Stimulated activated CD4-positive, alpha-beta T cell treated with anti-CD3 and anti-CD28 coated beads, Interleukin-1b, Interleukin-23, amount 100 ng/mL, for 48 hours (primary cell): Measurements from ENCODE around the gene EVPL.
A peak's percentile ranks its signal among the peaks of the same experiment; 100 is the strongest.
"Not testable (repeated sequence)": the region's sequence is repeated elsewhere in the genome, so short reads cannot be mapped to it uniquely, and the experiment has no call there.

Experiments used
- DNase-seq: peaks from one replicate; pipeline ENCODE4 v3.0.0-alpha.2; 2020

Gene EVPL

GRCh38 chr17:75995385-75995925 is 31.7 kb downstream of the EVPL start:
- no peak for DNase-seq

- DNase-seq: no peak
Observed at GRCh38 chr17:75994802-75995370, 32.2 kb downstream of the EVPL start.

- no peak for DNase-seq
Observed at GRCh38 chr17:75991396-75991795, 35.7 kb downstream of the EVPL start.

DNA sequence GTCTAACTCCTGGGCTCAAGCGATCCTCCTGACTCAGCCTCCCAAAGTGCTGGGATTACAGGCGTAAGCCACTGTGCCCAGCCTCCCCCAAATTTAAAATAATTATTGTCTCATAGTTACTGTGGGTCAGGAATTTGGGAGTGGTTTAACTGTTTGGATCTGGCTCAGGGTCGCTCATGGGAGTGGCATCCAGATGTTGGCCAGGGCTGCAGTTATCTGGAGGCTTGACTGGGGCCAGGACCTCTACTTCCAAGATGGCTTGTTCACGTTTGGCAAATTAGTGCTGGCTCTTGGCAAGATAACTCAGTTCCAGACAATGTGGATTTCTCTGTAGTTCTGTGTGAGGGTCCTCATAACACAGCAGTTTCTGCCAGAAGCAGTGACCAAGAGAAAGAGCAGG is 40.1 kb downstream of the EVPL start:
- no peak for DNase-seq

DNA sequence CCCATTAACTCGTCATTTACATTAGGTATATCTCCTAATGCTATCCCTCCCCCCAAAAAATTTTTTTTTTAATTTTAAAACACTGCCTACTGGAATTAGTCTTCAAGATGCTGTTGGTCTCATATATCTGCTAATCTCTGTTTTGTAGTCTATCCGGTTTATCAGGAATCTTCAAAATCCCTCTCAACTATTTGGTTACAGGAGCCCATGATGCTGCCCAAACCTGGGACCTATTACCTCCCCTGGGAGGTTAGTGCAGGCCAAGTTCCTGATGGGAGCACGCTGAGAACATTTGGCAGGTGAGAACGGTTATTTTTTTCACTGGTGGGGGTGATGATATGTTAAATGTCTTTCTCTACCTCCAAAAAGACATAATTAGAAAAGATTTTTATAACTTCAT is 41.1 kb downstream of the EVPL start:
- DNase-seq: no peak

DNA sequence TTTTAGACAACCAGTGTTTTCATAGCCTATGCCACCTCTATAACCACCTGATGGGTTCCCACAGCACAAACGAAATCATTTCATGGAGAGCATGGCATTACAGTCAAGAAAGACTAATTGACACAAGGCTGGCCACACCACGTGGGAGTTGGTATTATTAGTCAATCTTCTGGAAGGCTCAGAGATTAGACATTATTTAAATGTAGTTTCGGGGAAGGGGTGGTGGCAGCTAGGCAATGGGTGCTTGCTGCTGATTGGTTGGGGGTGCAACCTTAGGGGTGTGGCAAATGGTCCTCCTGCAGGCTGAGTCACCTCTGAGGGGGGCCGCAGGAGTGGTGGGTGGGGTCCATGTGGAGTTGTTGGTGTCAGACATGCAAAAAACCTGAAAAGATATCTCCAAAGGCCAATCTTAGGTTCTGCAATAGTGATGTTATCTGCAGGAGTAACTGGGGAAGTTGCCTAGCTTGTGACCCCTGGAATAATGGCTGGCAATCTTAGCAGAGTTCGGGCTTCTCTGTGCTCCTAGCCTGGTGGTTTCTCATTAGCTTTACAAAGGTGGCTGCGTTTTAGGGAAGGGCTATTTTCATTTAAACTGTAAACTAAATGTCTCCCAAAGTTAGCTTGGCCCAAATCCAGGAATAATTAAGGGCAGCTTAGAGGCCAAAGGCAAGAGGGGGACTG is 43.5 kb downstream of the EVPL start:
- no peak for DNase-seq

DNA sequence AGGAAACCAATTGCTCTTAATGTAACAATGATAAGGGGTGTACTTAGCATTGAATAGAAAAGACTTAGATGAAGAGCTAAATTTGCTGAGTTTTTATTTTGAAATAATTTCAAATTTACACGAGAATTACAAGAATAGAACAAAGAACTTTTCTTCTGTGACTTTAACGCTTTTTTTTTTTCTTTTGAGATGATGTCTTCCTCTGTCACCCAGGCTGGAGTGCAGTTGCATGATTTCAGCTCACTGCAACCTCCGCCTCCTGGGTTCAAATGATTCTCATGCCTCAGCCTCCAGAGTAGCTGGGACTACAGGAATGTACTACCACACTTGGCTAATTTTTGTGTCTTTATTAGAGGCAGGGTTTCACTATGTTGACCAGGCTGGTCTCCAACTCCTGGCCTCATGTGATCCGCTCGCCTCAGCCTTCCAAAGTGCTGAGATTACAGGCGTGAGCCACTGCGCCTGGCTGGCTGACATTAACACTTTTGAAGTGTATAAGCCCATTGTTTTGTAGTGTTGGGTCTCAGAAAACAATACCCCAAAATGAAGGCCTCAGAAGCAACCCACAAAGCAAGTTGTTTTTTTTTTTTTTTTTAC is 46.0 kb downstream of the EVPL start:
- DNase-seq: no peak

GRCh38 chr17:75980188-75981018 is 46.7 kb downstream of the EVPL start:
- DNase-seq: no peak

DNA sequence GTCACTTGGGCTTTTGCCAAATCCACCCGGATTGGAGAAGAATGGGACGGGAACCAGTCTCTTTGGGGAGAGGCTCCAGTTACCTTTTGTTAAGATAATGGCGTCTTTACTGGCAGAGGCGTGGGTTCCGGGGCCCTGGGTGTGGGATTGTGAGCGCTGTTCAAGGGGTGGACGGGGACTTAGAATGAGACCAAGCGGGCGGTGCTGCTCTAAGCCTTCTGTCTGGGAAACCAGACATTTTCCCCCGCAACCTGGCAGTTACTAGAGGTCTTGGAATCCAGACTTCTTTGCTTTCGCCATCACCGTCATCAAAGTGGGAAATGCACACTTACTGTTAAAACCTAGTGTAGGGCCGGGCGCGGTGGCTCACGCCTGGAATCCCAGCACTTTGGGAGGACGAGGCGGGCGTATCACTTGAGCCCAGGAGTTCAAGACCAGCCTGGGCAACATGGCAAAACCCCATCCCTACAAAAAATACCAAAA is 47.4 kb downstream of the EVPL start:
- no peak for DNase-seq

GRCh38 chr17:75978938-75979704 is 48.0 kb downstream of the EVPL start, which contains the start of the genes ACOX1 and TEN1:
TSS of gene ACOX1 (minus strand) at chr17:75979166. CDS start at chr17:75979073, 93 bp downstream.
TSS of gene TEN1 (plus strand) at chr17:75979240. CDS start at chr17:75986193, 6,953 bp downstream.
- DNase-seq: peak; percentile 96

DNA sequence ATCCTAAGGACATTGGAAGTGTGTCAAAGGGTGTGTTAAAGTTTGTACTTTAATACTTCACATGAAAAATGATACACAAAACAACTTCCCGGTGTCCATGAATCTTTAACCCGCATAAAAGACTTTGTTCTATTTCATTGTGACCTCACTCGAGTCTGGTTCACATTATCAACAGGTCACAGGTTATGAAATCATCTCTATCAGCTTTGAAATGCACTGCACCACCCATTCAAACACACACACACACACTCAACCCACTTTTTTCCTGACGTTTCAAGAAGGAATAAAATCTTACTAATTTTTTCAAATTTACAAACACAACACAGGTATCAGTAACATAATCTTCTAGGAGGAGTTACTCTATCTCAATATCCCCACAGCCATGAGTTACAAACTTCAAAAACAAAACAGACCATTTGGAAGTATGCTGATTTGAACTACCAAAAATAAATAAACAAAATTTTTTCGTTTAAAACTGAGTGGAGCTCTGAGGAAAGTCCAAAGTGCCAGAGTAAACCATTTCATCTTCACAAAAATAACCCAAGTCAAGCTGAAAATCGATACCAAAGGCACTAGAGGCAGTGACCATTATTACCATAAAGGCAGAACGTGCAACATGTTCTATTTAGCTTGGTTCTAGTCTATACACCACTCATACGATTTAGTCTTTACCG is 50.8 kb downstream of the EVPL start:
- no peak for DNase-seq

DNA sequence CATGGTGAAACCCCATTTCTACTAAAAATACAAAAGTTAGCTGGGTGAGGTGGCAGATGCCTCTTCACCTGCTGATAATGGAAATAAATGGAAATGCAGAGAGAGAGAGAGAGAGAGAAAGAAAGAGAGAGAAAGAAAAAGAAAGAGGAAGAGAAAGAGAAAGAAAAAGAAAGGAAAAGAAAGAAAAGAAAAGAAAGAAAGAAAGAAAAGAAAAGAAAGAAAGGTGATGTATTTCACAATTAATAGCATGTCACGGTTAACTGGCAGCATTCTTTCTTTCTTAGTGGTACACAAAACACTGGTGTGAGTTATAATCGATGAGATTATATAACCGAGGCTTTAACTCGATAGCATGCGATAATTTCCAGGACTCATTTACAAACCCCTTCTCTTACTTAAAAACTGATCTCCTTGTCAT is 51.3 kb downstream of the EVPL start:
- DNase-seq: no peak

- DNase-seq: not testable (repeated sequence)
Observed at GRCh38 chr17:75975187-75975586, 51.9 kb downstream of the EVPL start.

DNA sequence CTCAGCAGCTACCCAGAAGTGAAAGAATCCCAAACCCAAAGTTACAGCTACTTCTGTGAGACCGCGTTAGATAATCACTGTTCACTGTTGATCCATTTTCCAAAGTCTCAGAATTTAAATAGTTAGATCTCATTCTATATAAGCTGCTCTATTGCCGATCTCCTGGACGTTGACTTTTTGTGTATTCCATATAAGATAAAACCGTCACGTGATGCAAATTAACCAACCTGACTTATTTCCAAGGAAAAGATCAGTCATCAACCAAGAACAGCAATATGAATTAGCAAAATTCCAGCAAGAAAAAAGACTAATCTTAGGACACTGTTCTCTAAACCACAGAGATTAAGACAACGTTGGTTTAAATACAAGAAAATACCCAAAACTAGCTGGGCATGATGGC is 56.5 kb downstream of the EVPL start:
- no peak for DNase-seq

DNA sequence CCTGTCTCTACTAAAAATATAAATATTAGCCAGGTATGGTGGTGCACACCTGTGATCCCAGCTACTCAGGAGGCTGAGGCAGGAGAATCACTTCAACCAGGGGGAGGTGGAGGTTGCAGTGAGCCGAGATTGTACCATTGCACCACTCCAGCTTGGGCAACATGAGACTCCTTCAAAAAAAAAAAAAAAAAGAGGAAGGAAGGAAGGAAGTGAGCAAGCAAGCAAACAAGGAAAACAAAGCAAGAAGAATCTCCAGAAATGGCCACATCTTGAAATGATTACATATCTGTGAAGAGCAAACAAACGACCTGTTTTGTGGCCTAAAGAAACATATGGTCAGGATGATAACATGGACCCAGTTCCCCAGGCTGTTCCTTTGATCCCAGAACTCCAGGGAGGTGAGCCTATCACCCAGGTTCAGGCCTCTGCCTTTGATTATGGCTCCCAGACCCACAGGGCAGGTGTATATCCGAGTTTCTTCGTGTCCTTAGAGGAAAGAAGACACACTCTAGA is 57.0 kb downstream of the EVPL start:
- no peak for DNase-seq

DNA sequence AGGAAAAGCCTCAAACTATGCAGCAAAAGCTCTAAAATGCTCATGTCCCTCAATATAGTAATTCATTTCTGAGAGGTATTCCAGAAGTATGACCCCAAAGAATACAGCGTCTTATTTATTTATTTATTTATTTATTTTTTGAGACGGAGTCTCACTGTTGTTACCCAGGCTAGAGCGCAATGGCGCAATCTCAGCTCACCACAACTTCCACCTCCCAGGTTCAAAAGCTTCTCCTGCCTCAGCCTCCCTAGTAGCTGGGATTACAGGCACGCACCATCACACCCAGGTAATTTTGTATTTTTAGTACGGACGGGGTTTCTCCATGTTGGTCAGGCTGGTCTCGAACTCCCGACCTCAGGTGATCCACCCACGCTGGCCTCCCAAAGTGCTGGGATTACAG is 58.1 kb downstream of the EVPL start:
- DNase-seq: not testable (repeated sequence)

DNA sequence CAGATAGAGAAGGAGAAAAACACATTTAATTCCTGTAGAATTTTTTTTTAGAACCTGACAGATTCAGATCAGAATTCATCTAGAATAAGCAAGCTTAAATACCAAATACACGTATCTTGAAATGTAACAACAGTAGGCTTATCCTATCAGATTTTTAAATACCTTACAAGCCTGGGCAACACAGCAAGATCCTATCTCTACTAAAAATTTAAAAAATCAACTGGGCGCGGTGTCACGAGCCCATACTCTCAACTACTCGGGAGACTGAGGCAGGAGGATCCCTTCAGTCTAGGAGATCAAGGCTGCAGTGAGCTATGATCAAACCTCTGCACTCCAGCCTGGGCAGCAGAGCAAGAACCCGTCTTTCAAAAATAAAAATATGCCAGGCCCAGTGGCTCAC is 61.6 kb downstream of the EVPL start:
- DNase-seq: no peak

DNA sequence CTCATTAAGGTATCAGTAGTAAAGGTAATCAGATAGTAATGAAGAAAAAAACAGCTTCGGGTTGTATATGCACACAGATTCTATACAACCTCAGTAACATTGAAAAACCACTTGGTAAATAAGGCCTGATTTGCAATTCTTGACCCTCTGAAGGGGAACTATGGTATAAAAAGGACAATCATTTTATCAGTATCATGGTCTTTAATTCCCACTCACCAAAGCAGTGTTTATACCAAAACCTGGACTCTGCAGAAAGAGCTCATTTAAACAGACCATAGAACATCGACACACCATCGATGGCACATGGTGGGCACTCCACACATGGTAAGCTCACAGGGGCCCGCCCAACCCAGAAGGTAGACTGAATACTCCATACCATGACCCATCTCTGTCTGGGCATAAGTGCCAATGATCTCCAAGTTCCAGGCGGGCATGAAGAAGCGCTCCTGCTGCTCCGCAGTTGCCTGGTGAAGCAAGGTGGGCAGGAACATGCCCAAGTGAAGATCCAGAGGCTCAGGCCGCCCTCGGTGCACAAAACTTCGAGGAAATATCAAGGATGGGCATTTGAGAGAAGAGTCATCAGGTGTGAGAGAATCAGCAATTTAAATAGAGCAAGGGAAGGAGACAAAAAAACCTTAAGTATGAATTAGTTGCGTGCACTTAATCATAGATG is 67.1 kb downstream of the EVPL start:
- DNase-seq: no peak

GRCh38 chr17:75959051-75959838 is 67.9 kb downstream of the EVPL start:
- DNase-seq: no peak
